IMR-90 (cell line): Measurements from ENCODE around the gene ALDH2.
A peak's percentile ranks its signal among the peaks of the same experiment; 100 is the strongest.

Experiments
- CTCF ChIP-seq: conservative IDR thresholded peaks from 2 replicates; pipeline ENCODE4 v1.5.1; 2012; ENCODE audit warnings: mild to moderate bottlenecking, low read depth, low read length, improper control_type of control experiment
- MXI1 ChIP-seq: IDR thresholded peaks from 2 replicates; pipeline ENCODE4 v1.6.1; 2012; ENCODE audit warnings: low read depth, mild to moderate bottlenecking, low read length, moderate library complexity, borderline replicate concordance

DNA sequence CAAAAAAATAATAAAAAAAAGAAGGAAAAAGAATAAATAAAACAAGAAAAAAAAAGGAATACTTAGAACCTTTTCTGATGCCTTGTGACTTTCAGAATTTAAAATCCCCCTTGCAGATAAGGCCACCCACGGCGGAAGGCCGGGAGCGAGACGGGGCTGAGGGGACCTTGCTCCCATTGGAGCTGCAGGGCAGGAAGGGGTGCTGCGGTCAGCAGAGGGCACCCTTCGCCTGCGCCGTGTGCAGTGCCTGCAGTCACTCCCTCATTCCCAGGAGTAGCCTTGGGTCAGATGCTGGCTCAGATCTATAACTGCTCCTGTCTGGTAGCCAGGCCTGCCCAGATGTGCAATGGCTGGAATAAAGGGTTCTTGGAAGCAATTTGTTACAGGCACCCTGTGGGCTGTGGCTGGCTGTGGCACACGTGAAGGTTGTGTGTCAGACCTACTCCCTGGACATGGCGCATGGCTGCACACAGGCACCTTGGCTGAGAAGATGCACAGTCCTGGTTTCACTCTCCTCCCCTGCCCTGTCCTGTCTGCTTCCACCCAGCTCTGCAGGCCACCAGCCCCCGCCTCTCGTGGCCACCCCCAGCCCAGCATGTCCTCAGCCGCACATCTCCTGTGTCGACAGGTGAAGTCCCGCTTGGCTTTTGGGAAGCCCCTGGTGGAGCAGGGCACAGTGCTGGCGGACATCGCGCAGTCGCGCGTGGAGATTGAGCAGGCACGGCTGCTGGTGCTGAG is 13.4 kb upstream of the ALDH2 start:
- TF ChIP-seq CTCF (peak; percentile 86), MXI1 (no peak)
